ENCODE data around the gene SLC35E3. TPM values are rescaled to one million over a fixed set of nuclear protein-coding genes. Genes with fewer than 3 reads are reported as not detected.

SLC35E3 gene
- total and polyA plus RNA-seq, 7 experiments from 2014 or later: 4.8 to 12.1 (median 9.2) TPM

DNA sequence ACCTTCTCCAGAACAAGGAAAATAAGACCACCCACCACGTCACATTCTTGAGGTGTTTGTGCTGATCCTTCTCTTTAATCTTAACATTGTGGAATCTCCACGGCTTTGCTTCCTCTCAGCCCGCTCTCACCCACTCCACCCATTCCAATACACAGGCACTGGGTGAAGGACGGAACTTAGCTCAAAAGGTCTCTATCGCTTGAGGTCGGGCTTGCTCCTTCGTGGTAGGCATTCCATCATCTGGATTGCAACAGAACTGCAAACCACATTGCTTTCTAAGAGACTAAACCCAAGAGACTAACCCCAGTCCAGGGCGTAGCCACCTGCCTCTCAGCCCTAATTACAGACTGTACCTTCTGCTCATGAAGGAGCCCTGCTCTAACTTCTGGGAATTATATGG lies 38.0 kb downstream of the SLC35E3 start:
- Mint-ChIP-seq H3K9me3 (no peaks in the 10 kb centered on the region), H3K27me3 (no peaks in the 10 kb centered on the region), H3K36me3 (peaks cover 0 to 7% (median 2%) of the 10 kb centered on the region in 5 donors), H3K4me3 (no peak overlapping the region), H3K4me1 (peaks cover 0 to 5% (median 0%) of the 10 kb centered on the region in 7 donors), H3K27ac (no peak overlapping the region)
- DNase-seq (no peak), ATAC-seq (peak; percentile 65)
- H3K36me3 ChIP-seq (ENCODE audit: control insufficient read depth in 2 of 3, insufficient read depth in 3 of 3, low read length in 3 of 3): no peaks in the 10 kb centered on the region
- intact Hi-C loops (cut with micrococcal nuclease): no loop called here
- no peak overlapping the region for H3K4me3 ChIP-seq (ENCODE audit: low read length)
- ChIA-PET CTCF (interaction anchor here (0.5 kb wide), 1 partner anchor 1438 kb away, joined by 3 read pairs; no protein-coding TSS in a partner anchor), POLR2A (interaction anchor here (1.1 kb wide), 1 partner anchor 24 kb away, joined by 3 read pairs; the partner anchor contains the start of gene MDM2)
- H3K9me3 ChIP-seq (ENCODE audit: control insufficient read depth in 2 of 3, low read length in 3 of 3): no peaks in the 10 kb centered on the region
- no peak overlapping the region for H3K27ac ChIP-seq (ENCODE audit: low read depth, low read length)
- no peaks in the 10 kb centered on the region for H3K27me3 ChIP-seq (ENCODE audit: control insufficient read depth in 2 of 2, insufficient read depth in 2 of 2, low read length in 2 of 2)
- H3K4me1 ChIP-seq (ENCODE audit: control insufficient read depth in 2 of 2, insufficient read depth in 2 of 2, low read length in 2 of 2): no peaks in the 10 kb centered on the region

DNA sequence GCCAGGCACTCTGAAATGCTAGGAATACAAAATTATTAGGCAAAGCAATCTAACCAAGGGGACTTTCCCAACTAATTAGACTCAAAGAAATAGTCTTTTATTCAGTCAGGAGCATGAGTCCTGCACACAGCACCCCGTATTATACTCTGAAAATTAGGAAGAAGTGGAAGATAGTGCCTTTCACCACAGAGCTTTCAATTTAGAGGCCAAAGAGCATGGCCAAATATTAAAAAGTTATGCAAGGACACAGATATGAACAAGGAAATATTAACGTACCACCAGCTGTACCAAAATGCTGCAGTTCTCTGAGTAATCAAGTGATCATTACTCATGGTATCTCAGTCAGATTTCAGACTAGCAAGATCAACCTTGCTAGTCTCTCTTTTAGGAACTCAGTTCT lies 39.4 kb downstream of the SLC35E3 start:
- POLR2A ChIA-PET: no interaction called here
- CTCF ChIA-PET: no interaction called here
- Mint-ChIP-seq H3K4me3 (no peak overlapping the region), H3K36me3 (peaks cover 0 to 3% (median 0%) of the 10 kb centered on the region in 5 donors), H3K9me3 (no peaks in the 10 kb centered on the region), H3K27ac (no peak overlapping the region), H3K4me1 (peaks cover 0 to 5% (median 0%) of the 10 kb centered on the region in 7 donors), H3K27me3 (no peaks in the 10 kb centered on the region)
- intact Hi-C loops (cut with micrococcal nuclease): no loop called here
- Histone ChIP-seq H3K27ac (ENCODE audit: low read depth, low read length) (no peak overlapping the region), H3K4me3 (ENCODE audit: low read length) (no peak overlapping the region), H3K27me3 (ENCODE audit: control insufficient read depth in 2 of 2, insufficient read depth in 2 of 2, low read length in 2 of 2) (no peaks in the 10 kb centered on the region), H3K4me1 (ENCODE audit: control insufficient read depth in 2 of 2, insufficient read depth in 2 of 2, low read length in 2 of 2) (no peaks in the 10 kb centered on the region), H3K9me3 (ENCODE audit: control insufficient read depth in 2 of 3, low read length in 3 of 3) (no peaks in the 10 kb centered on the region), H3K36me3 (ENCODE audit: control insufficient read depth in 2 of 3, insufficient read depth in 3 of 3, low read length in 3 of 3) (no peaks in the 10 kb centered on the region)
- no peak for DNase-seq
- peak; percentile 44 for ATAC-seq

DNA sequence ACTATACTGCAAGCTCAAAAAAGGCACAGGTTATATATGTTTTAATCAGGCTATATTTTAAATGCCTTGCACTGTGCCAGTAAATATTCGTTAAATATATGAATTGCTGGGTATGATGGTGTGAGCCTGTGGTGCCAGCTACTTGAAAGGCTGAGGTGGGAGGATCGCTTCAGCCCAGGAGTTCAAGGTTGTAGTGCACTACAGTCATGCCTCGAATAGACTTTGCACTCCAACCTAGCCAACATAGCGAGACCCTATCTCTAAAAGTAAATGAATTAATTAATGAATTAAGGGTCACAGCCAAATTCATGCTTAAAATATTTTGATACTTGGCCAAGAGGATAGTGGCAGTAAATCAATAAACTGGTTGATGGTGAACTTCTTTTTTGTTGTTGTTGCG lies 39.8 kb downstream of the SLC35E3 start:
- ChIA-PET CTCF (no interaction called here), POLR2A (interaction anchor here (0.6 kb wide), 1 partner anchor 186 kb away, joined by 4 read pairs; no protein-coding TSS in a partner anchor)
- no peaks in the 10 kb centered on the region for H3K36me3 ChIP-seq (ENCODE audit: control insufficient read depth in 2 of 3, insufficient read depth in 3 of 3, low read length in 3 of 3)
- peaks cover 0 to 3% (median 0%) of the 10 kb centered on the region in 5 donors for H3K36me3 Mint-ChIP-seq
- peaks cover 0 to 5% (median 0%) of the 10 kb centered on the region in 7 donors for H3K4me1 Mint-ChIP-seq
- intact Hi-C loops (cut with micrococcal nuclease): no loop called here
- no peaks in the 10 kb centered on the region for H3K4me1 ChIP-seq (ENCODE audit: control insufficient read depth in 2 of 2, insufficient read depth in 2 of 2, low read length in 2 of 2)
- no peaks in the 10 kb centered on the region for H3K9me3 ChIP-seq (ENCODE audit: control insufficient read depth in 2 of 3, low read length in 3 of 3)
- no peak overlapping the region for H3K27ac ChIP-seq (ENCODE audit: low read depth, low read length)
- H3K27me3 ChIP-seq (ENCODE audit: control insufficient read depth in 2 of 2, insufficient read depth in 2 of 2, low read length in 2 of 2): no peaks in the 10 kb centered on the region
- no peak overlapping the region for H3K4me3 ChIP-seq (ENCODE audit: low read length)
- H3K9me3 Mint-ChIP-seq: no peaks in the 10 kb centered on the region
- no peak for ATAC-seq
- H3K4me3 Mint-ChIP-seq: no peak overlapping the region
- no peaks in the 10 kb centered on the region for H3K27me3 Mint-ChIP-seq
- no peak for DNase-seq
- H3K27ac Mint-ChIP-seq: peak overlapping the region in 1 of 9 donors; percentile 62

DNA sequence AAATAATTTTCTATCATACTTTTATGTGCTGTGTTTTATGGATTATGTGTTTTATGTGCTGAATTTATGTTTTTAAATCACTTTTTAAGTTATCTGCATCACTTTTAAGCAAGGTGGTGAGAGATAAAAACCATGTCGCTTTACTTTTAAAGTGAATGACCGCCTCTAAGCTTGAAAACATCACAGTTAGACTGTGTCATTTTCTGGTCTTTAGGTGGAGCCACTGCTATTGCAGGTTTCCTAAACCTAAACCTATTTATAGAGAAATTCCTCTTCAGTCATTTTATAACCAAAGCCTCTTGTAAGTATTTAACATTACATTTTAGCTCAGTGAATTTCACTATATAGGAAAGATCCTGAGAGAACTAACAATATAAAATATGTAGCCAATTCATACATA lies 41.0 kb downstream of the SLC35E3 start:
- CTCF ChIA-PET: no interaction called here
- H3K27me3 ChIP-seq (ENCODE audit: control insufficient read depth in 2 of 2, insufficient read depth in 2 of 2, low read length in 2 of 2): no peaks in the 10 kb centered on the region
- Mint-ChIP-seq H3K4me3 (no peak overlapping the region), H3K27me3 (no peaks in the 10 kb centered on the region), H3K36me3 (peaks cover 0 to 1% (median 0%) of the 10 kb centered on the region in 5 donors), H3K27ac (no peak overlapping the region), H3K4me1 (peaks cover 0 to 5% (median 0%) of the 10 kb centered on the region in 7 donors), H3K9me3 (no peaks in the 10 kb centered on the region)
- POLR2A ChIA-PET: no interaction called here
- H3K4me3 ChIP-seq (ENCODE audit: low read length): no peak overlapping the region
- H3K36me3 ChIP-seq (ENCODE audit: control insufficient read depth in 2 of 3, insufficient read depth in 3 of 3, low read length in 3 of 3): no peaks in the 10 kb centered on the region
- intact Hi-C loops (cut with micrococcal nuclease): no loop called here
- ATAC-seq (no peak), DNase-seq (no peak)
- H3K9me3 ChIP-seq (ENCODE audit: control insufficient read depth in 2 of 3, low read length in 3 of 3): no peaks in the 10 kb centered on the region
- no peaks in the 10 kb centered on the region for H3K4me1 ChIP-seq (ENCODE audit: control insufficient read depth in 2 of 2, insufficient read depth in 2 of 2, low read length in 2 of 2)
- no peak overlapping the region for H3K27ac ChIP-seq (ENCODE audit: low read depth, low read length)

DNA sequence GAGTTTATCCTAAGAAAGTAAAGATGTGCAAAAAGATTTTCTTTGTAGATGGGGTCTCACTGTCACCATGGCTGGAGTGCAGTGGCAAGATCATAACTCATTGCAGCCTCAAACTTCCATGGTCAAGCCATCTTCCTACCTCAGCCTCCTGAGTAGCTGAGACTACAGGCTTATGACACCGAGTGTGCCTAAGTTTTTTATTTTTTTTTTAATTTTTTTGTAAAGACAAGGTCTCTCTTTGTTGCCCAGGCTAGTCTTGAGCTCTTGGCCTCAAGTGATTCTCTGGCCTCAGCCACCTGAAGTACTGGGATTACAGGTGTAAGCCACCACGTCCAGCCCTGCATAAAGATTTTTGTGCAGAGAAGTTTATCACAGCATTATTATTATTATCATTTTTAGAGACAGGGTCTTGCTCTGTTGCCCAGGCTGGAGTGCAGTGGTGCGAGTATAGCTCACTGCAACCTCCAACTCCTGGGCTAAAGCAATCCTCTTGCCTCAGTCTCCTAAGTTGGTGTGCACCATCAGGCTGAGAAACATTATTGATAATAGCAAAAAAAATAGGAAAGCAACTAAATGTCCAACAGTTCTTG lies 42.7 kb downstream of the SLC35E3 start:
- intact Hi-C loops (cut with micrococcal nuclease): no loop called here
- Histone ChIP-seq H3K27ac (ENCODE audit: low read depth, low read length) (no peak overlapping the region), H3K27me3 (ENCODE audit: control insufficient read depth in 2 of 2, insufficient read depth in 2 of 2, low read length in 2 of 2) (no peaks in the 10 kb centered on the region), H3K9me3 (ENCODE audit: control insufficient read depth in 2 of 3, low read length in 3 of 3) (no peaks in the 10 kb centered on the region), H3K36me3 (ENCODE audit: control insufficient read depth in 2 of 3, insufficient read depth in 3 of 3, low read length in 3 of 3) (no peaks in the 10 kb centered on the region), H3K4me1 (ENCODE audit: control insufficient read depth in 2 of 2, insufficient read depth in 2 of 2, low read length in 2 of 2) (no peaks in the 10 kb centered on the region), H3K4me3 (ENCODE audit: low read length) (no peak overlapping the region)
- ATAC-seq (no peak), DNase-seq (no peak)
- Mint-ChIP-seq H3K4me3 (no peak overlapping the region), H3K4me1 (peaks cover 0 to 7% (median 0%) of the 10 kb centered on the region in 7 donors), H3K9me3 (no peaks in the 10 kb centered on the region), H3K27ac (peak overlapping the region in 1 of 9 donors; percentile 46), H3K27me3 (no peaks in the 10 kb centered on the region), H3K36me3 (no peaks in the 10 kb centered on the region)
- ChIA-PET POLR2A (no interaction called here), CTCF (no interaction called here)

DNA sequence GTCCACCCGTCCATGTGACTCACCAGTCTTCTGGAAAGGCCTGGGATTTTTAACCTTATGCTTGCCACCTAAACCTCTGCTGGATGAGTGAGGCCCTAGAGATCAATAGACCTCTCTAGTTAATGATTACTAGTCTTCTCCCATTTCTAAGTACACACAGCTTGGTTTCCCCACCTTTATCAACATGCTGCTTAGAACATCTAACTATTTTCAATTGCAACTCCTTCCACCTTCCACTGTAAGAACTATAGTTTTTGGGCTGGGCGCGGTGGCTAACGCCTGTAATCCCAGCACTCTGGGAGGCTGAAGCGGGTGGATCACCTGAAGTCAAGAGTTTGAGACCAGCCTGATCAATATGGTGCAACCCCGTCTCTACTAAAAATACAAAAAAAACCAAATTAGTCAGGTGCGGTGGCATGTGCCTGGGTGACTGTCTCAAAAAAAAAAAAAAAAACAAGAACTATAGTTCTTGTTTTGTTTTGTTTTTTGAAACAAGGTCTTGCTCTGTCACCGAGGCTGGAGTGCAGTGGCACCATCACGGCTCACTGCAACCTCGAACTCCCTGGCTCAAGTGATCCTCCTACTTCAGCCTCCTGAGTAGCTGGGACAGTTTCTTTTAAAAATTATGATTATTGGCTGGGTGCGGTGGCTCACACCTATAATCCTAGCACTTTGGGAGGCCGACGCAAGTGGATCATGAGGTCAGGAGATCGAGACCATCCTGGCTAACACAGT lies 43.3 kb downstream of the SLC35E3 start:
- DNase-seq (no peak), ATAC-seq (no peak)
- H3K4me3 ChIP-seq (ENCODE audit: low read length): no peak overlapping the region
- H3K27ac Mint-ChIP-seq: peak overlapping the region in 2 of 9 donors; percentile 46 to 49
- H3K9me3 Mint-ChIP-seq: no peaks in the 10 kb centered on the region
- peaks cover 0 to 7% (median 0%) of the 10 kb centered on the region in 7 donors for H3K4me1 Mint-ChIP-seq
- intact Hi-C loops (cut with micrococcal nuclease): no loop called here
- H3K27ac ChIP-seq (ENCODE audit: low read depth, low read length): no peak overlapping the region
- no peaks in the 10 kb centered on the region for H3K36me3 ChIP-seq (ENCODE audit: control insufficient read depth in 2 of 3, insufficient read depth in 3 of 3, low read length in 3 of 3)
- H3K4me1 ChIP-seq (ENCODE audit: control insufficient read depth in 2 of 2, insufficient read depth in 2 of 2, low read length in 2 of 2): no peaks in the 10 kb centered on the region
- no peaks in the 10 kb centered on the region for H3K27me3 Mint-ChIP-seq
- no peaks in the 10 kb centered on the region for H3K36me3 Mint-ChIP-seq
- no peak overlapping the region for H3K4me3 Mint-ChIP-seq
- ChIA-PET POLR2A (no interaction called here), CTCF (interaction anchor here (0.7 kb wide), 1 partner anchor 373 kb away, joined by 3 read pairs; no protein-coding TSS in a partner anchor)
- no peaks in the 10 kb centered on the region for H3K27me3 ChIP-seq (ENCODE audit: control insufficient read depth in 2 of 2, insufficient read depth in 2 of 2, low read length in 2 of 2)
- no peaks in the 10 kb centered on the region for H3K9me3 ChIP-seq (ENCODE audit: control insufficient read depth in 2 of 3, low read length in 3 of 3)

Data from naive thymus-derived CD4-positive, alpha-beta T cell (primary cell).